Measurements from ENCODE around the gene CACNA1E. TPM values are rescaled to one million over a fixed set of nuclear protein-coding genes. Genes with fewer than 3 reads are reported as not detected.
A peak's percentile ranks its signal among the peaks of the same experiment; 100 is the strongest.

CACNA1E gene
- total and polyA plus RNA-seq, 2 of the 13 experiments (the other 11 are each of a cell fraction or from before 2014, with no cell fraction given) = not detected

DNA sequence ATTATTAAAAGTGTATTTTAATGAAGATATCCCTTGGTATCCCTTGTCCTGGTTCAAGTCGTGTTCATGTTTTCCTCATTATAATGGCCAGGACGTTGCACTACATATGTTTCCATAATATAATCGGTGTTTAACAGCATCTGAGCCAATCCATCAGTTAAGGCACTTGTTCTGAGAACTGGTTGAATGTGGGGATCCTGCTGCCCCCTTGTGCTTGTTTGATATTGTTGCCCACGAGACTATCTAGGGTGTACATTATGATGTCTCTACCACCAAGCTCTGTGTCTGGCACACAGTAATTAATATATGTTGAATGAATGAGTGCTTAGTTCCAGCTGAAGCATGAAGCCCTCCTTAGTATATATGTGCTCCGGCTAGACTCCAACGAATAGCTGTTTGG is 193.0 kb downstream of the CACNA1E start (continued):
- TF ChIP-seq CTCF (CRISPR knock-in tag; IDR thresholded peaks at IDR 0.05) (peak; percentile 58), TCF7 (IDR thresholded peaks at IDR 0.05; ENCODE audit: low read depth) (no peak), MEF2D (CRISPR knock-in tag; IDR thresholded peaks at IDR 0.05) (no peak), SMC3 (IDR thresholded peaks at IDR 0.05; ENCODE audit: low read length) (peak; percentile 42; the same call in 1 of the 2 replicates), AKNA (CRISPR knock-in tag; IDR thresholded peaks at IDR 0.05; ENCODE audit: borderline replicate concordance) (no peak), ZNF432 (CRISPR knock-in tag; IDR thresholded peaks at IDR 0.05; ENCODE audit: borderline replicate concordance) (no peak)

- no peaks in the 10 kb centered on the region for H3K9me3 ChIP-seq (ENCODE audit: low read length)
- POLR2A ChIA-PET = no interaction called here
- H3K27ac ChIP-seq (ENCODE audit: extremely low read length, insufficient read depth, low read length) = no peak overlapping the region
- in situ Hi-C loops (cut with HindIII; ENCODE audit: extremely low pct_ligation_motif_present, low pct_unique_long_range_greater_than_20kb) = no loop called here
- intact Hi-C loops (cut with micrococcal nuclease; ENCODE audit: unreplicated experiment) = no loop called here
- ATAC-seq (no peak), FAIRE-seq (no peak), DNase-seq (ENCODE audit: low spot score) (no peak)
- no peak overlapping the region for H3K9ac ChIP-seq (ENCODE audit: insufficient read depth, low read depth, low read length)
- WGBS (ENCODE audit: low lambda C conversion rate) = 7% methylated on average over 5 of the region's 11 CpGs
- no peak overlapping the region for H3K4me3 ChIP-seq (replicated peaks in 1 of 3; ENCODE audit: insufficient read depth in 1 of 3, low read depth in 2 of 3, low read length in 3 of 3)
- H4K20me1 ChIP-seq (ENCODE audit: insufficient read depth, low read length) = no peaks in the 10 kb centered on the region
- H3K4me1 ChIP-seq (ENCODE audit: insufficient read depth, low read length) = no peaks in the 10 kb centered on the region
- H3K79me2 ChIP-seq (ENCODE audit: insufficient read depth, low read length) = no peaks in the 10 kb centered on the region
- H3K27me3 ChIP-seq (ENCODE audit: control insufficient read depth in 1 of 2, insufficient read depth in 2 of 2, low read length in 2 of 2) = peaks cover 1 to 5% of the 10 kb centered on the region in 2 experiments; a peak in 2 of 5 replicates
- H3K36me3 ChIP-seq (replicated peaks in 1 of 2; ENCODE audit: control insufficient read depth in 1 of 2, insufficient read depth in 2 of 2, low read length in 2 of 2) = no peaks in the 10 kb centered on the region
- no peak overlapping the region for H2AFZ ChIP-seq (ENCODE audit: low read length)
- no TSS peak for BruUV-seq (replicated peaks)
- H3K4me2 ChIP-seq (ENCODE audit: low read depth, low read length) = no peak overlapping the region
- CTCF ChIA-PET (ENCODE audit: low intra/inter-chr PET ratio, low total read pairs) = no interaction called here
- TF ChIP-seq IKZF5 (CRISPR knock-in tag; IDR thresholded peaks at IDR 0.05) (no peak), ZNF446 (CRISPR knock-in tag; IDR thresholded peaks at IDR 0.05) (no peak), KDM3A (CRISPR knock-in tag; IDR thresholded peaks at IDR 0.05; ENCODE audit: low read depth) (no peak), ZSCAN20 (CRISPR knock-in tag; IDR thresholded peaks at IDR 0.05; ENCODE audit: borderline replicate concordance) (no peak), SMAD3 (CRISPR knock-in tag; IDR thresholded peaks at IDR 0.05) (no peak), U2AF2 (IDR thresholded peaks at IDR 0.05; ENCODE audit: low read depth, low read length) (no peak), ZKSCAN8 (CRISPR knock-in tag; IDR thresholded peaks at IDR 0.05; ENCODE audit: borderline replicate concordance) (no peak), NBN (conservative IDR thresholded peaks at IDR 0.05) (no peak)
These were observed 197.0 kb downstream of the CACNA1E start for GRCh38 chr1:181680332-181680731.

Measured in HepG2 (cell line).